NT2/D1 (cell line): ENCODE data around the gene ZNF670.

ENCODE experiments used
- DNase-seq: peaks from one replicate; pipeline ENCODE4 v3.0.0-alpha.2; 2011; ENCODE audit warnings: low read depth, low spot score
- H3K27me3 ChIP-seq: 2 replicates; pipeline ENCODE4 v1.6.0; 2011; ENCODE audit warnings: mild to moderate bottlenecking; ENCODE audit not compliant: insufficient read length, insufficient read depth
- H3K36me3 ChIP-seq: 2 replicates; pipeline ENCODE4 v1.6.1; 2011; ENCODE audit warnings: mild to moderate bottlenecking, low read length, mixed read lengths; ENCODE audit not compliant: insufficient read depth, insufficient read length
- H3K4me1 ChIP-seq: 2 replicates; pipeline ENCODE4 v1.5.1; 2011; ENCODE audit not compliant: insufficient read depth, insufficient read length
- H3K4me3 ChIP-seq: 2 replicates; pipeline ENCODE4 v1.5.1; 2011; ENCODE audit warnings: low read depth; ENCODE audit not compliant: insufficient read length
- H3K9ac ChIP-seq: 2 replicates; pipeline ENCODE4 v1.6.0; 2011; ENCODE audit warnings: low read depth; ENCODE audit not compliant: insufficient read length
- H3K9me3 ChIP-seq: 2 replicates; pipeline ENCODE4 v1.5.1; 2011; ENCODE audit warnings: mild to moderate bottlenecking, low read length; ENCODE audit not compliant: insufficient read depth
- SUZ12 ChIP-seq: IDR thresholded peaks from 2 replicates; pipeline ENCODE4 v1.6.1; 2011; ENCODE audit not compliant: insufficient read length, insufficient read depth; ENCODE audit errors: extremely low read depth
- YY1 ChIP-seq: IDR thresholded peaks from 2 replicates; pipeline ENCODE4 v1.6.1; 2011; ENCODE audit not compliant: insufficient read length, insufficient read depth
- ZNF274 ChIP-seq: IDR thresholded peaks from 2 replicates; pipeline ENCODE4 v1.6.1; 2011; ENCODE audit warnings: mild to moderate bottlenecking, low read depth, low read length

The ZNF670 gene

DNA sequence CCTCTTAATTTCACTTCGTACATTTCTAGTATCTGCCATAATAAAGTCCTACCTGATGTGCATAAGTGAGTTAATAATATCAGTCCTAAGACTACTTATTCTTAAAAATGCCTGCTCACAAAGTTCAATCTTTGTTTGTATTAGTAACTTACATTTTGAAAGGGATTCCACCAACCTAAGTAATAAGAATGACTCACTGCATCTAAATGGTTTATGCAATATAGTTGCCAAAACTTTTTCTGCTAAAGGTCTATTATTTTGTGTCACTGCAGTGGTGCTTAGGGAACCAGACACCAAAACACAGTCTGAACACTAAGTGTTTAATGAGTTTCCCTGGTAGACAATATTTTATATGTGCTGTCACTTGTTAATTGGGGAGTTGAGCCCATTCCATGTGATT, 23.8 kb upstream of the ZNF670 start:
- Histone ChIP-seq H3K4me1 (no peaks in the 10 kb centered on the region), H3K36me3 (peaks cover 46% of the 10 kb centered on the region), H3K9me3 (peaks cover 36% of the 10 kb centered on the region), H3K9ac (no peak overlapping the region), H3K27me3 (no peaks in the 10 kb centered on the region), H3K4me3 (no peak overlapping the region)
- TF ChIP-seq YY1 = no peak
- no peak for TF ChIP-seq SUZ12
- TF ChIP-seq ZNF274 = no peak
- no peak for DNase-seq

DNA sequence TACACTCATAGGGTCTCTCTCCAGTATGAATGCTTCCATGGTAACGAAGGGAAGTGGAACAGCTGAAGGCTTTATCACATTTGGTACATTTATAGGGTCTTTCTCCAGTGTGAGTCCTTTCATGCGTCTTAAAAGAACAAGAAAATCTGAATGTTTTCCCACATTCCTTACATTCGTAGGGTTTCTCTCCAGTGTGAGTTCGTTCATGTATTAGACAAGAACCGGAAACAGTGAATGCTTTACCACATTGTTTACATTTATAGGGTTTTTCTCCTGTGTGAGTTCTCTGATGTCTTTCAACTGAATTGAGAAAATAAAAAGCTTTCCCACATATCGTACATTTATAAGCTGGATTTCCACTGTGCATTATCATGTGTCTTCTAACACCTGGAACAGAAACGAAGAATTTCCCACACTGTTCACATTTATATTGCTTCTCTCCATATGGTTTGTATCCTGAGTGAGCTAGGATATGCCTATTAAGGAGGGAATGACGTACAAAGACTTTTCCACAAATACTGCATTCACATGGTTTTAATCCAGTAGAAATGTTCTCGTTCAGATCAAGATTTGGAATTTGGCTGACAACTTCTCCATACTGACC, 22.2 kb upstream of the ZNF670 start:
- no peak overlapping the region for H3K9ac ChIP-seq
- H3K27me3 ChIP-seq = no peaks in the 10 kb centered on the region
- H3K4me3 ChIP-seq = no peak overlapping the region
- peaks cover 51% of the 10 kb centered on the region for H3K36me3 ChIP-seq
- H3K4me1 ChIP-seq = no peaks in the 10 kb centered on the region
- DNase-seq = no peak
- peaks cover 36% of the 10 kb centered on the region for H3K9me3 ChIP-seq
- peak; percentile 81 for TF ChIP-seq ZNF274
- TF ChIP-seq YY1 = no peak

DNA sequence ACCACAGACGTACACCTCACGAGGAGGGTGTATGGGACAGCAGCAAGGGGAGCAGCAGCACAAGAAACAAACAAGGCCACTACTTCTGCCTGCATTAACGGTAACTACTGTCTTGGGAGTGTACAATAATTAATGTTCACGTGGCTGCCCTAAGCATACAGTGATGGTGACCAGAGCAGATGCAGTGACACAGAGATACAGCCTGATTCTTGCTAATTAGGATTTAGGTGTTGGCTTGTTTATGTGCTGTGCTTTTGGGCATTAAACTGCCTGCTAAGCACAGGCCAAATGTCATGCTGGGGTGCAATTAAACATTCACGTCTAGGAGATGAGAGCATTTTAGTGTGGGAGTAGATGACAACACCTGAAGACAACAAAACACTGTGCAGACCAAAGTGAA, 18.3 kb upstream of the ZNF670 start:
- Histone ChIP-seq H3K27me3 (no peaks in the 10 kb centered on the region), H3K9ac (no peak overlapping the region), H3K4me3 (no peak overlapping the region), H3K9me3 (peaks cover 21% of the 10 kb centered on the region), H3K36me3 (peaks cover 44% of the 10 kb centered on the region), H3K4me1 (no peaks in the 10 kb centered on the region)
- no peak for TF ChIP-seq YY1
- no peak for TF ChIP-seq SUZ12
- no peak for TF ChIP-seq ZNF274
- DNase-seq = no peak

DNA sequence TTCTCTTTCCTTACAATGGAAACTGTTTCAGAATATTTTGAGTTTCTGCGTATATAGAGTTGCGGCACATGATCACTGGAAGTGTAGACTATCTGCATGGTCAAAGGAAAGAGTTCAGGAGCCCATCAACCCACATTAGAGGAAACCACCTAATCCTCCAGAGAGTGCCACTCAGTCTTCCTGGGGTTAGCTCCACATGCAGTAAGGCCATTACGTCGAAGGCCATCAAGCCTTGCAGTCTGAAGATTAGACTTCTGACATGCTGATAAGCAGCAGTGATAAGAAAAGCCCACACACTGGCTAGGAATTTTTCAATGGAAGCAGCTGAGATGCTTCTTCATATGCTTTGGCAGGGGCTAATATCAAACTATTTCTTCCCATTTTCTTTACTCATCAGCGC, 17.9 kb upstream of the ZNF670 start:
- Histone ChIP-seq H3K9ac (no peak overlapping the region), H3K4me1 (no peaks in the 10 kb centered on the region), H3K27me3 (no peaks in the 10 kb centered on the region), H3K9me3 (peaks cover 17% of the 10 kb centered on the region), H3K4me3 (no peak overlapping the region), H3K36me3 (peaks cover 40% of the 10 kb centered on the region)
- no peak for DNase-seq
- TF ChIP-seq ZNF274 = no peak
- TF ChIP-seq YY1 = no peak
- no peak for TF ChIP-seq SUZ12

DNA sequence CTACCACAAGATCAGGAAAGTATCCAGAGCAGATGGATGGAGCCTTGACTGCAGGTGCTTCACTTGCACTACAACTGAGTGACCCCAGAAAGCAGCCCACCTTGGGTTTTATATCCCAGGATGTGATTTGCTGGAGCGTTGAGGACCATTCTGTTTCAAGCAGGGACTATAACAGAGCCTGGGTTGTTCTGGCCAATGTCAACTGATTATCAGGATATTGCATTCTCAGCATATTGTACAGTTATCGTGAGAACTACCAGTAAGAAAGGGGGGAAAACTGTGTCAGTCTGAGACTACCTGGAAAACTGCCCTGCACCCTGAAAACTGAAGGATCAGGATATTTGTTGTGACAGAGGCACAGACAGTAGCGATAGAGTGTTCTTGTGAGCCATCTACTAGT, 17.5 kb upstream of the ZNF670 start:
- TF ChIP-seq ZNF274 = no peak
- TF ChIP-seq YY1 = no peak
- no peak for TF ChIP-seq SUZ12
- Histone ChIP-seq H3K9me3 (peaks cover 12% of the 10 kb centered on the region), H3K4me3 (no peak overlapping the region), H3K36me3 (peaks cover 36% of the 10 kb centered on the region), H3K4me1 (no peaks in the 10 kb centered on the region), H3K9ac (no peak overlapping the region), H3K27me3 (no peaks in the 10 kb centered on the region)
- no peak for DNase-seq

DNA sequence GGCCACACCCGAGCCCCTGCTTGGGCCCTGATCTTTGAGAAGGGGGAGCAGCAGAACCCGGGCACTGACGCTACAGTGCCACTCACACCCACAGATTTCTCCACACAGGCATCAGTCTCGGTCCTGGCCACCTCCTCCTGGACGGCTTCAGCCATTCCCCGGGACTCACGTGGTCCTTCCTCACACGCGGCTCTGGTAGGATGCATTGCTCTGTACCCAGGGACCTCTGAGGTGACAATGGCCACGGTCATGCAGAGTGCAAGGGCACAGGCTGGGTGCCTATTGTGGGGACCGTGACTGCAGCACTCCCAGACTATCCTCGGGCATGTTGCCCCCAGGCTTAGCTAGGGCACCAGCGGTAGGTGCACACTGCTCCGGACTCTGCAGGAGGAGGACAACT, 11.8 kb upstream of the ZNF670 start:
- H3K9ac ChIP-seq = peak overlapping the region; percentile 32

DNA sequence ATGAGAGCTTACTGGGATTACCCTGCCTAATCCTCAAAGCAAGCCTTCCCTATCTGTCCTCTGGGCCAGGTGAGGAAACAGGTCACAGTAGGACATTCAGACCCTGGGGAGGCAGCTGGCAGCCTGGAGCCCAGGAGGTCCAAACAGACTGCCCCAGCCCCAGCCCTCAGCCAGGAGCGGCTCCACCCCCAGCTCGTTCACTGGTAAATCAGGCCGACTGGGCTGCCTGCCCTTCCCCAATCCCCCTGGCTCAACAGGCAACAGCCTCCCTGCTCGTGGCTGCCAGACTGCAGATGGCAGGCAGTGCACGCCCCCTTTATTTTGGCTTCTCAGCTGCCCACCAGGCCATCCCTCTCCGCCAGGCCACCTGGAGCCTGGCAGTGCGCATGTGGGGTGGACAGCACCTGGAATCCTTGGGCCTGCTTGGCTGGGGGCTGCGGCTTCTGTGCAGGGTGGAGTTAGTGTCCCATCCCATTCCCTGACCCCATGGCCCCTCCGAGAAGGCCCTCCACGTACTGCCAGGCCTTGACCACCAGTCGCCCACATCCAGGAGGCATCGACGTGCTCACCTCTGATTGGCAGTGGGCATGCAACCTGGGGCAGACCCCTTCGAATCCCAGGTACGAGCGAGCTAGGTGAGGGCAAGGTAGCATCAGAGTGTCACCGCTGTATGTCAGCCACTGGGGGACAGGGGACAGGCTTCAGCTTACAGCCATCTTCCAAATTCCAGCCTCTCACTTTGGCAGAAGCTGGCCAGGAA, 11.2 kb upstream of the ZNF670 start:
- Histone ChIP-seq H3K4me1 (peaks cover 21% of the 10 kb centered on the region), H3K27me3 (no peaks in the 10 kb centered on the region), H3K4me3 (no peak overlapping the region), H3K9ac (peak overlapping the region; percentile 32), H3K36me3 (no peaks in the 10 kb centered on the region), H3K9me3 (no peaks in the 10 kb centered on the region)
- no peak for DNase-seq
- no peak for TF ChIP-seq SUZ12

More for the DNA sequence above, 11.8 kb upstream of the ZNF670 start:
- H3K4me3 ChIP-seq = no peak overlapping the region
- TF ChIP-seq YY1 (no peak), SUZ12 (no peak)
- H3K9me3 ChIP-seq = no peaks in the 10 kb centered on the region
- no peaks in the 10 kb centered on the region for H3K27me3 ChIP-seq
- no peaks in the 10 kb centered on the region for H3K36me3 ChIP-seq
- DNase-seq = no peak
- H3K4me1 ChIP-seq = peaks cover 21% of the 10 kb centered on the region
